ENCODE data around the gene PCCB. TPM values are rescaled to one million over a fixed set of nuclear protein-coding genes. Genes with fewer than 3 reads are reported as not detected.
"Not testable (repeated sequence)": the region's sequence is repeated elsewhere in the genome, so short reads cannot be mapped to it uniquely, and the experiment has no call there.

The PCCB gene
- total RNA-seq (ENCODE audit: unreplicated experiment): 28.1 TPM
- long read RNA-seq, full-length matches to known transcripts: 35 of 42 reads
- long read RNA-seq, partial matches to known transcripts: 6 of 42 reads
- long read RNA-seq, other reads (novel, unspliced or antisense): 1 of 42 reads

GRCh38 chr3:136250059-136250902 lies at the start of gene PCCB:
PCCB (plus strand) TSS chr3:136250340; CDS start chr3:136250376, 36 bp downstream.
- Mint-ChIP-seq H3K4me1 (ENCODE audit: low read depth, unreplicated experiment) (peaks cover 7% of the 10 kb centered on the region), H3K27me3 (ENCODE audit: unreplicated experiment) (no peaks in the 10 kb centered on the region), H3K36me3 (ENCODE audit: unreplicated experiment) (no peaks in the 10 kb centered on the region), H3K27ac (ENCODE audit: unreplicated experiment) (peak within 1 kb of the TSS; percentile 92), H3K9me3 (ENCODE audit: unreplicated experiment) (peaks cover 3% of the 10 kb centered on the region), H3K4me3 (ENCODE audit: unreplicated experiment) (peak within 1 kb of the TSS; percentile 95)
- peak; percentile 94 for DNase-seq
- TF ChIP-seq CTCF (IDR thresholded peaks at IDR 0.05; ENCODE audit: partially characterized antibody, unreplicated experiment): peak; percentile 94

GRCh38 chr3:136207489-136208115 lies 42.5 kb upstream of the PCCB start:
- Mint-ChIP-seq H3K4me1 (ENCODE audit: low read depth, unreplicated experiment) (no peaks in the 10 kb centered on the region), H3K4me3 (ENCODE audit: unreplicated experiment) (no peak overlapping the region), H3K27ac (ENCODE audit: unreplicated experiment) (no peak overlapping the region), H3K9me3 (ENCODE audit: unreplicated experiment) (no peaks in the 10 kb centered on the region), H3K36me3 (ENCODE audit: unreplicated experiment) (no peaks in the 10 kb centered on the region), H3K27me3 (ENCODE audit: unreplicated experiment) (no peaks in the 10 kb centered on the region)
- DNase-seq: no peak
- no peak for TF ChIP-seq CTCF (IDR thresholded peaks at IDR 0.05; ENCODE audit: partially characterized antibody, unreplicated experiment)

GRCh38 chr3:136209921-136210320 lies 40.2 kb upstream of the PCCB start:
- Mint-ChIP-seq H3K4me3 (ENCODE audit: unreplicated experiment) (no peak overlapping the region), H3K27ac (ENCODE audit: unreplicated experiment) (no peak overlapping the region)
- no peak for TF ChIP-seq CTCF (IDR thresholded peaks at IDR 0.05; ENCODE audit: partially characterized antibody, unreplicated experiment)

GRCh38 chr3:136211547-136211946 lies 38.6 kb upstream of the PCCB start:
- Mint-ChIP-seq H3K36me3 (ENCODE audit: unreplicated experiment) (no peaks in the 10 kb centered on the region), H3K4me3 (ENCODE audit: unreplicated experiment) (no peak overlapping the region), H3K4me1 (ENCODE audit: low read depth, unreplicated experiment) (no peaks in the 10 kb centered on the region), H3K27ac (ENCODE audit: unreplicated experiment) (no peak overlapping the region), H3K27me3 (ENCODE audit: unreplicated experiment) (no peaks in the 10 kb centered on the region), H3K9me3 (ENCODE audit: unreplicated experiment) (no peaks in the 10 kb centered on the region)
- no peak for TF ChIP-seq CTCF (IDR thresholded peaks at IDR 0.05; ENCODE audit: partially characterized antibody, unreplicated experiment)
- no peak for DNase-seq

More at GRCh38 chr3:136209921-136210320, 40.2 kb upstream of the PCCB start:
- no peak for DNase-seq
- no peaks in the 10 kb centered on the region for H3K4me1 Mint-ChIP-seq (ENCODE audit: low read depth, unreplicated experiment)
- H3K36me3 Mint-ChIP-seq (ENCODE audit: unreplicated experiment): no peaks in the 10 kb centered on the region
- H3K9me3 Mint-ChIP-seq (ENCODE audit: unreplicated experiment): no peaks in the 10 kb centered on the region
- H3K27me3 Mint-ChIP-seq (ENCODE audit: unreplicated experiment): no peaks in the 10 kb centered on the region

GRCh38 chr3:136222746-136223145 lies 27.4 kb upstream of the PCCB start:
- not testable (repeated sequence) for H3K4me3 Mint-ChIP-seq (ENCODE audit: unreplicated experiment); H3K4me1 Mint-ChIP-seq (ENCODE audit: low read depth, unreplicated experiment)

More at GRCh38 chr3:136222746-136223145, 27.4 kb upstream of the PCCB start:
- not testable (repeated sequence) for H3K27me3 Mint-ChIP-seq (ENCODE audit: unreplicated experiment); H3K9me3 Mint-ChIP-seq (ENCODE audit: unreplicated experiment); DNase-seq; H3K27ac Mint-ChIP-seq (ENCODE audit: unreplicated experiment)
- peaks cover 13% of the 10 kb centered on the region for H3K36me3 Mint-ChIP-seq (ENCODE audit: unreplicated experiment)

Measured in glutamatergic neuron (in vitro differentiated cells).